K562 treated with DMSO at 1 percent for 12 hours (cell line): ENCODE data around the gene CDH20. TPM values are rescaled to one million over a fixed set of nuclear protein-coding genes. Genes with fewer than 3 reads are reported as not detected.

Source experiments
- total RNA-seq: library from RNA; unstranded; fragments of 300-600 nt; gene quantifications from 2 replicates; pipeline ENCODE4 v1.2.3, GENCODE V29; 2022; ENCODE audit not compliant: insufficient read depth

The CDH20 gene
- not detected in 2 replicates for total RNA-seq

GRCh38 chr18:61333271-61333745 lies at the start of gene CDH20:
CDH20 (plus strand) TSS chr18:61333430.

